Smooth muscle cell (in vitro differentiated cells): ENCODE data around the gene NR5A1. TPM values are rescaled to one million over a fixed set of nuclear protein-coding genes. Genes with fewer than 3 reads are reported as not detected.

Experiments used
- DNase-seq: peaks from one replicate; lab custom pipeline; 2025; ENCODE audit not compliant: unreplicated experiment; lab: John Stamatoyannopoulos, UW
- H2AFZ ChIP-seq: fragments of 200-600 bp; sonication (generic); 2 replicates; pipeline ENCODE4 v1.6.0; 2016; ENCODE audit warnings: antibody characterized with exemption, low read depth, mild to moderate bottlenecking
- H3F3A ChIP-seq: fragments of 200-600 bp; sonication (generic); 2 replicates; pipeline ENCODE4 v1.6.0; 2017; ENCODE audit warnings: antibody characterized with exemption, low read depth
- H3K27ac ChIP-seq: fragments of 200-600 bp; sonication (generic); 2 replicates; pipeline ENCODE4 v1.5.1; 2016; ENCODE audit warnings: low read depth, mild to moderate bottlenecking
- H3K27me3 ChIP-seq: fragments of 200-600 bp; sonication (generic); 2 replicates; pipeline ENCODE4 v1.6.1; 2016; ENCODE audit warnings: low read depth, mild to moderate bottlenecking
- H3K36me3 ChIP-seq: fragments of 200-600 bp; sonication (generic); 2 replicates; pipeline ENCODE4 v1.5.1; 2016; ENCODE audit warnings: low read depth
- H3K4me1 ChIP-seq: fragments of 200-600 bp; sonication (generic); 2 replicates; pipeline ENCODE4 v1.5.1; 2016; ENCODE audit warnings: low read depth
- H3K4me2 ChIP-seq: fragments of 200-600 bp; sonication (generic); 2 replicates; pipeline ENCODE4 v1.6.0; 2016; ENCODE audit warnings: mild to moderate bottlenecking
- H3K4me3 ChIP-seq: fragments of 200-600 bp; sonication (generic); 2 replicates; pipeline ENCODE4 v1.5.1; 2016; ENCODE audit warnings: mild to moderate bottlenecking
- H3K79me2 ChIP-seq: fragments of 200-600 bp; sonication (generic); 2 replicates; pipeline ENCODE4 v1.6.0; 2016; ENCODE audit warnings: low read depth, mild to moderate bottlenecking
- H3K9ac ChIP-seq: fragments of 200-600 bp; sonication (generic); 2 replicates; pipeline ENCODE4 v1.6.0; 2016; ENCODE audit warnings: low read depth
- H3K9me3 ChIP-seq: fragments of 200-600 bp; sonication (generic); replicated peaks from 2 replicates; pipeline ENCODE4 v1.5.1; 2016; ENCODE audit warnings: low read depth
- H4K20me1 ChIP-seq: fragments of 200-600 bp; sonication (generic); 2 replicates; pipeline ENCODE4 v1.6.0; 2016; ENCODE audit warnings: low read depth
- CTCF ChIP-seq: fragments of 200-600 bp; sonication (generic); IDR thresholded peaks from 2 replicates; pipeline ENCODE4 v1.5.1; 2017; ENCODE audit warnings: borderline replicate concordance, mild to moderate bottlenecking, antibody characterized with exemption; ENCODE audit not compliant: insufficient read depth, poor library complexity, severe bottlenecking
- WGBS: methylation state at CpG from one replicate; pipeline ENCODE4 v1.1.7; 2016; ENCODE audit warnings: low lambda C conversion rate; 5-methylcytosine and 5-hydroxymethylcytosine counted together
- polyA plus RNA-seq: library from polyadenylated mRNA; unstranded; fragments of >200 nt; fragmentation: Nextera tagmentation; extraction: Ambion mirVana; gene quantifications from 2 replicates; pipeline ENCODE4 v1.2.1, GENCODE V29; 2016
- total RNA-seq: library from RNA; depleted of rRNA; stranded (reverse); fragments of >200 nt; gene quantifications from 2 replicates; pipeline ENCODE4 v1.2.3, GENCODE V29; 2014

NR5A1 gene
- total and polyA plus RNA-seq, 2 experiments from 2014 or later, result not detected

- no peak overlapping the region for H3K4me3 ChIP-seq
- no peak overlapping the region for H2AFZ ChIP-seq
- H4K20me1 ChIP-seq, result no peaks in the 10 kb centered on the region
- no peaks in the 10 kb centered on the region for H3K79me2 ChIP-seq
- no peaks in the 10 kb centered on the region for H3K4me1 ChIP-seq
- no peaks in the 10 kb centered on the region for H3F3A ChIP-seq
- H3K27ac ChIP-seq, result peak overlapping the region; percentile 70
- DNase-seq, result no peak
- no peak for TF ChIP-seq CTCF
- 96% methylated on average over 2 of the region's 2 CpGs for WGBS
- no peaks in the 10 kb centered on the region for H3K9me3 ChIP-seq
- H3K9ac ChIP-seq, result peak overlapping the region; percentile 28
- H3K36me3 ChIP-seq, result no peaks in the 10 kb centered on the region
- no peaks in the 10 kb centered on the region for H3K27me3 ChIP-seq
- peak overlapping the region; percentile 56 for H3K4me2 ChIP-seq
Measured at GRCh38 chr9:124552273-124552605, 45.0 kb upstream of the NR5A1 start.

DNA sequence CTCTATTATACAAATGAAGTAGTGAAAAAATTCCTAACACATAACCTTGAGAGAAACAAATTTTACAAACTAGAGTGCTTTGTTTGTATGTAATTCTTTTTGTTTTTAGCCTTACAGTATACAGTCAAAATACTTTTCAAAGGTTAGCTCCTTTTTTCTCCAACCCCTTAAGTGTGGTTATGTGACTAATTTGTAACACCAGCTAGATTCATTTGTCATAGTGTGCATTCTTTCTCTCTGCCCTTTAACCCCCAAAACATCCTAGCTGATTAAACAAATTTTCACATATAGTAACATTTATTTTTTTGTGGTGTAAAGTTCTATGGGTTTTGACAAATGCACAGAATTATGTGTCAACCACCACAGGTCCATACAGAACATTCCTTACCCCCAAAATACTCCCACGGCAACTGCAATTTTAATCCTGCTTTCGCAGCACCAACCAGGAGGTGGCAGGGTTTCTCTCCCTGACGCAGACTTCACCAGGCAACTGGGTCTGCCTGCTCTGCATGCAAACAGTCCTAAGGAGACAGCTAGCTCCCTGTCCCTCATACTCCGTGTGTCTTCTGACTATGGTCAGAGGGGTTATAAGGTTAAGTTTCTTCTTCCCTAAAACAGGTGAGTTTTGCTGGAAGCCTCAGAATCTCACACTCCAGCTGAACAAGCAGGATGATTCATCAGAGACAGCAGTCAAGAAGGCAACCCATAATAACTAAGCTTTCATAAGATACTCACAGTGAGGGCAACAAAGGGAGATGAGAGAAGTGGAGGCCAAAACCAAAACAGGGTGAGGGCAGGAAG, 44.5 kb upstream of the NR5A1 start:
- peak; percentile 72 for TF ChIP-seq CTCF
- Histone ChIP-seq H3K4me1 (no peaks in the 10 kb centered on the region), H3K4me3 (no peak overlapping the region), H3F3A (no peaks in the 10 kb centered on the region), H3K27ac (peak overlapping the region; percentile 70), H3K9me3 (no peaks in the 10 kb centered on the region), H2AFZ (no peak overlapping the region), H3K27me3 (no peaks in the 10 kb centered on the region), H3K79me2 (no peaks in the 10 kb centered on the region), H3K4me2 (peak overlapping the region; percentile 56), H3K9ac (no peak overlapping the region), H3K36me3 (no peaks in the 10 kb centered on the region), H4K20me1 (no peaks in the 10 kb centered on the region)
- no peak for DNase-seq
- WGBS, result 5% methylated on average over 4 of the region's 4 CpGs

DNA sequence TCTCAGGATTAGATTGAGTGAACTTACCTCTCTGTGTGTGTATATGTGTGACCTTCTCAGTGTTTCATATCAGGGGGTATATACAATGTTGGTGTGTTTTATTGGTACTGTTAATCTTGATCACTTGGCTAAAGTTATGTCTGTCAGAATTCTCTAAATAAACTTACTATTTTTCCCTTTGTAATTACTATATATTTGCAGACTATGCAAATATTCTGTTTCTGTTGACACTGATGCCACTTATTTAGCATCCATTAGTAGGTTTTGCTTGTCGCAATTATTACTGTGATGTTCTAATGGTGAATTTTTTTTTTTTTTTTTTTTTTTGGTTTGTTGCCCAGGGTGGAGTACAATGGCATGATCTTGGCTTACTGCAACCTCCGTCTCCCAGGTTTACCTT, 42.9 kb upstream of the NR5A1 start:
- Histone ChIP-seq H3K9me3 (no peaks in the 10 kb centered on the region), H3K27me3 (no peaks in the 10 kb centered on the region), H3K27ac (no peak overlapping the region), H3K4me1 (no peaks in the 10 kb centered on the region), H4K20me1 (no peaks in the 10 kb centered on the region), H2AFZ (no peak overlapping the region), H3K79me2 (no peaks in the 10 kb centered on the region), H3K9ac (no peak overlapping the region), H3K4me2 (no peak overlapping the region), H3K36me3 (no peaks in the 10 kb centered on the region), H3F3A (no peaks in the 10 kb centered on the region), H3K4me3 (no peak overlapping the region)
- WGBS, result 92% methylated on average over 2 of the region's 2 CpGs
- no peak for TF ChIP-seq CTCF
- no peak for DNase-seq

- no peak for TF ChIP-seq CTCF
- Histone ChIP-seq H3K27me3 (no peaks in the 10 kb centered on the region), H3K9me3 (no peaks in the 10 kb centered on the region), H3K4me3 (no peak overlapping the region), H3K4me2 (no peak overlapping the region), H2AFZ (no peak overlapping the region), H3K4me1 (no peaks in the 10 kb centered on the region), H3F3A (no peaks in the 10 kb centered on the region), H3K27ac (no peak overlapping the region), H3K9ac (no peak overlapping the region), H4K20me1 (no peaks in the 10 kb centered on the region), H3K79me2 (no peaks in the 10 kb centered on the region), H3K36me3 (no peaks in the 10 kb centered on the region)
- 74% methylated on average over 1 of the region's 1 CpG for WGBS
- DNase-seq, result no peak
Measured at GRCh38 chr9:124549016-124549415, 41.8 kb upstream of the NR5A1 start.
